H1 (cell line): ENCODE data around the gene NFKBIE.

Source experiments
- CREB1 ChIP-seq: IDR thresholded peaks from 2 replicates; pipeline ENCODE4 v1.6.1; 2012; ENCODE audit warnings: inconsistent platforms
- FOSL1 ChIP-seq: IDR thresholded peaks from 2 replicates; pipeline ENCODE4 v1.6.1; 2011; ENCODE audit warnings: mild to moderate bottlenecking, low read depth, low read length, moderate library complexity; ENCODE audit not compliant: insufficient read depth
- GABPA ChIP-seq: IDR thresholded peaks from 2 replicates; pipeline ENCODE4 v1.6.1; 2011; ENCODE audit warnings: mild to moderate bottlenecking, low read length, moderate library complexity, borderline replicate concordance; ENCODE audit not compliant: insufficient read depth
- HDAC2 ChIP-seq, 2 experiments: fragments of 300-600 bp in 1 of 2; sonication (generic) in 1 of 2; IDR thresholded peaks; 2 replicates each; pipeline ENCODE4 v1.6.1; 2011 to 2012; ENCODE audit warnings: low read depth in 2 of 2, low read length in 2 of 2, mild to moderate bottlenecking in 2 of 2, moderate library complexity in 2 of 2, borderline replicate concordance in 1 of 2, inconsistent platforms in 1 of 2
- JUN ChIP-seq: IDR thresholded peaks from 2 replicates; pipeline ENCODE4 v1.6.1; 2011; ENCODE audit warnings: low read depth, mild to moderate bottlenecking, improper control_type of control experiment, low read length
- JUND ChIP-seq: IDR thresholded peaks from 2 replicates; pipeline ENCODE4 v1.6.1; 2011; ENCODE audit warnings: mild to moderate bottlenecking, improper control_type of control experiment, low read length
- NRF1 ChIP-seq: IDR thresholded peaks from 2 replicates; pipeline ENCODE4 v1.6.1; 2011; ENCODE audit warnings: mild to moderate bottlenecking, low read depth, low read length, improper control_type of control experiment
- POLR2A ChIP-seq, 2 experiments: IDR thresholded peaks; 1 replicate in 1 of 2; 2 replicates in 1 of 2; pipeline ENCODE4 v1.6.1; 2011; ENCODE audit warnings: low read depth in 2 of 2, low read length in 2 of 2, mild to moderate bottlenecking in 2 of 2; ENCODE audit errors: control extremely low read depth in 1 of 2
- YY1 ChIP-seq: IDR thresholded peaks from 2 replicates; pipeline ENCODE4 v1.6.1; 2011; ENCODE audit warnings: low read depth, mild to moderate bottlenecking, low read length
- TF ChIP-seq, protein P1 (sequence below), 3 experiments: IDR thresholded peaks; 1 replicate in 2 of 3; 2 replicates in 1 of 3; pipeline versions ENCODE4 v1.5.1 to v1.6.1; 2011; ENCODE audit warnings: low read length in 3 of 3, mild to moderate bottlenecking in 3 of 3, inconsistent platforms in 2 of 3, low read depth in 1 of 3, moderate library complexity in 1 of 3; ENCODE audit not compliant: insufficient read depth in 1 of 3; ENCODE audit errors: control extremely low read depth in 1 of 3
- TF ChIP-seq, protein P2 (sequence below): IDR thresholded peaks from 2 replicates; pipeline ENCODE4 v1.6.1; 2011; ENCODE audit warnings: low read depth, mild to moderate bottlenecking, low read length; ENCODE audit not compliant: insufficient read depth
- TF ChIP-seq, protein P3 (sequence below): IDR thresholded peaks from 2 replicates; pipeline ENCODE4 v1.6.1; 2012; ENCODE audit warnings: low read length, inconsistent platforms

DNA sequence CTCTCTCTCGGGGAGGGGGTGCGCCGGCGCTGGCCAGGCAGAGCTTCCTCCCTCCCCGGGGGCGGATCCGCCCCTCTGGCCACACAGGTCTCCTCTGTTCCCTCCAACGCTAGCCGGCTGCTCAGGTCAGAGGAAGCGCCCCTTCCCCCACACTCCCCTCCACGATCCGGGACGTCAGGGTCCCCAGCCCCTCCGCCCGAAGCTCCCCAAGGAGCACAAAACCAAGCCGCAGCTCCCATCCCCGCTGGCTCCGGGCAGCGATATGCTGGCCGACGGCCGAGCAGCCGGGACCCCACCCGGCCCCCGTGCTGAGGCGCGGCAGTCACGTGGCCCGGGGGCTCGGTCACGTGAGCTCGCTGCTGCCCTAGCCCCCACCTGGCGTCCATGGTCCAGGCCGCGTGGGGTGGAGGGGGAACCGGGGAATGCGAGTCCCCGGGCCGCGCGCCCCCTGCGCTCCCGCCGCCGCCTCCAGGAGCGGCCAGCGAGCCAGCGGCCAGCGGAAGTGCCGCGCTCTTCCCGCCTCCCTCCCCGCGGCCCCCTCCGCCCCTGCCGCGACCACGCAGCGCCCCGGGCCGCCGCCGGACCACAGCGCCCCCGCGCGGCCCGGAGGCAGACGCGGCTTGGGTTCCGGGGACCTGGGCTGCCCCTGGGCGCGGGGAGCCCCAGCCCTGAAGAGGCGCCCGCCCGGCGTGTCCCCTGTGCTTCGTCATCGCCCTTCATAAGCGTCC is 8.2 kb downstream of the NFKBIE start, which contains the start of gene SLC35B2:
- peak in 1 of 2 experiments; percentile 67; a peak in 1 of 3 replicates for TF ChIP-seq POLR2A (IDR thresholded peaks at IDR 0.05; ENCODE audit: control extremely low read depth in 1 of 2, low read depth in 2 of 2, low read length in 2 of 2)
- no peak for TF ChIP-seq JUN
- TF ChIP-seq, protein P1, sequence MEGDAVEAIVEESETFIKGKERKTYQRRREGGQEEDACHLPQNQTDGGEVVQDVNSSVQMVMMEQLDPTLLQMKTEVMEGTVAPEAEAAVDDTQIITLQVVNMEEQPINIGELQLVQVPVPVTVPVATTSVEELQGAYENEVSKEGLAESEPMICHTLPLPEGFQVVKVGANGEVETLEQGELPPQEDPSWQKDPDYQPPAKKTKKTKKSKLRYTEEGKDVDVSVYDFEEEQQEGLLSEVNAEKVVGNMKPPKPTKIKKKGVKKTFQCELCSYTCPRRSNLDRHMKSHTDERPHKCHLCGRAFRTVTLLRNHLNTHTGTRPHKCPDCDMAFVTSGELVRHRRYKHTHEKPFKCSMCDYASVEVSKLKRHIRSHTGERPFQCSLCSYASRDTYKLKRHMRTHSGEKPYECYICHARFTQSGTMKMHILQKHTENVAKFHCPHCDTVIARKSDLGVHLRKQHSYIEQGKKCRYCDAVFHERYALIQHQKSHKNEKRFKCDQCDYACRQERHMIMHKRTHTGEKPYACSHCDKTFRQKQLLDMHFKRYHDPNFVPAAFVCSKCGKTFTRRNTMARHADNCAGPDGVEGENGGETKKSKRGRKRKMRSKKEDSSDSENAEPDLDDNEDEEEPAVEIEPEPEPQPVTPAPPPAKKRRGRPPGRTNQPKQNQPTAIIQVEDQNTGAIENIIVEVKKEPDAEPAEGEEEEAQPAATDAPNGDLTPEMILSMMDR (IDR thresholded peaks at IDR 0.05; ENCODE audit: control extremely low read depth in 1 of 3, insufficient read depth in 1 of 3, low read depth in 1 of 3, low read length in 3 of 3), result peak in 2 of 3 experiments; percentile 70 to 91; a peak in 3 of 4 replicates
- TF ChIP-seq, protein P2, sequence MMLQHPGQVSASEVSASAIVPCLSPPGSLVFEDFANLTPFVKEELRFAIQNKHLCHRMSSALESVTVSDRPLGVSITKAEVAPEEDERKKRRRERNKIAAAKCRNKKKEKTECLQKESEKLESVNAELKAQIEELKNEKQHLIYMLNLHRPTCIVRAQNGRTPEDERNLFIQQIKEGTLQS, result peak; percentile 98
- TF ChIP-seq YY1, result peak; percentile 50; the same call in 1 of the 2 replicates
- no peak for TF ChIP-seq JUND
- no peak for TF ChIP-seq NRF1
- peak; percentile 37; the same call in 1 of the 2 replicates for TF ChIP-seq CREB1
- TF ChIP-seq GABPA, result no peak
- TF ChIP-seq, protein P3, sequence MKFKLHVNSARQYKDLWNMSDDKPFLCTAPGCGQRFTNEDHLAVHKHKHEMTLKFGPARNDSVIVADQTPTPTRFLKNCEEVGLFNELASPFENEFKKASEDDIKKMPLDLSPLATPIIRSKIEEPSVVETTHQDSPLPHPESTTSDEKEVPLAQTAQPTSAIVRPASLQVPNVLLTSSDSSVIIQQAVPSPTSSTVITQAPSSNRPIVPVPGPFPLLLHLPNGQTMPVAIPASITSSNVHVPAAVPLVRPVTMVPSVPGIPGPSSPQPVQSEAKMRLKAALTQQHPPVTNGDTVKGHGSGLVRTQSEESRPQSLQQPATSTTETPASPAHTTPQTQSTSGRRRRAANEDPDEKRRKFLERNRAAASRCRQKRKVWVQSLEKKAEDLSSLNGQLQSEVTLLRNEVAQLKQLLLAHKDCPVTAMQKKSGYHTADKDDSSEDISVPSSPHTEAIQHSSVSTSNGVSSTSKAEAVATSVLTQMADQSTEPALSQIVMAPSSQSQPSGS, result no peak
- no peak for TF ChIP-seq FOSL1
- TF ChIP-seq HDAC2 (IDR thresholded peaks at IDR 0.05; ENCODE audit: borderline replicate concordance in 1 of 2, low read depth in 2 of 2, low read length in 2 of 2), result peak in 1 of 2 experiments; percentile 94; a peak in 2 of 4 replicates
